Measurements from ENCODE around the gene SLA2.

DNA sequence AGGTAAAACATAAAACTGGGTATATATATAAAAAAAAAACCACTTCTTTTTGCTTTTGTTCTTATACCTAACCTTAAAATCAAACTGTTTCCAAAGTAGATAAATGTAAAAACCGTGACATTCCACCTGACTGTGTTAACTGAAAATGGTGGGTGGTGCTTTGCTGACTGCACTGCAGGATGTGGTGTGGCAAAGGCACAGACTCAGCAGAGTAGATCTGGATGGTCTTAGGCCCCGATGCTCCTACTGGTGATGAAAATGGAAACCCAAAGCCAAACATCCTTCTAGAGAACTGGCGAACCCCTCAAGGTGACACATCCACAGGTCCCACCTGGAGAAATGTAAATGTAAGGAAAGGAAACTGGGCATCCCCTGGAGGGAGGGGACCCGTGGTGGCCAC lies 63.7 kb downstream of the SLA2 start:
- TF ChIP-seq, protein P1, sequence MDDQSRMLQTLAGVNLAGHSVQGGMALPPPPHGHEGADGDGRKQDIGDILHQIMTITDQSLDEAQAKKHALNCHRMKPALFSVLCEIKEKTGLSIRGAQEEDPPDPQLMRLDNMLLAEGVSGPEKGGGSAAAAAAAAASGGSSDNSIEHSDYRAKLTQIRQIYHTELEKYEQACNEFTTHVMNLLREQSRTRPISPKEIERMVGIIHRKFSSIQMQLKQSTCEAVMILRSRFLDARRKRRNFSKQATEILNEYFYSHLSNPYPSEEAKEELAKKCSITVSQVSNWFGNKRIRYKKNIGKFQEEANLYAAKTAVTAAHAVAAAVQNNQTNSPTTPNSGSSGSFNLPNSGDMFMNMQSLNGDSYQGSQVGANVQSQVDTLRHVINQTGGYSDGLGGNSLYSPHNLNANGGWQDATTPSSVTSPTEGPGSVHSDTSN (IDR thresholded peaks at IDR 0.05) = no peak
- TF ChIP-seq TAF1 (IDR thresholded peaks at IDR 0.05; ENCODE audit: borderline replicate concordance, low read depth, low read length) (no peak), POLR2AphosphoS5 (IDR thresholded peaks at IDR 0.05; ENCODE audit: low read depth, low read length) (no peak), NFIC (IDR thresholded peaks at IDR 0.05; ENCODE audit: borderline replicate concordance) (no peak), NRF1 (IDR thresholded peaks at IDR 0.05; ENCODE audit: low read depth, low read length) (no peak)
